Sigmoid colon (tissue), 3 donors: ENCODE measurements around the gene OVCA2.

ENCODE experiments used
- CTCF ChIP-seq, 4 experiments: fragments of 450-650 bp in 3 of 4; fragments of 200-600 bp in 1 of 4; IDR thresholded peaks; one replicate each; pipeline ENCODE4 v1.5.1; 2016 to 2019; ENCODE audit warnings: antibody characterized with exemption in 4 of 4, mild to moderate bottlenecking in 3 of 4, moderate library complexity in 2 of 4
- POLR2A ChIP-seq, 2 donors: fragments of 450-650 bp; IDR thresholded peaks; one replicate each; pipeline ENCODE4 v1.6.1; 2016; ENCODE audit warnings: antibody characterized with exemption in 2 of 2, mild to moderate bottlenecking in 2 of 2, moderate library complexity in 2 of 2

GRCh38 chr17:2022647-2023240 is 19.1 kb upstream of the OVCA2 start:
- TF ChIP-seq CTCF (IDR thresholded peaks at IDR 0.05) (no peak), POLR2A (IDR thresholded peaks at IDR 0.05) (no peak)
